ENCODE measurements around the gene SLC22A3. TPM values are rescaled to one million over a fixed set of nuclear protein-coding genes. Genes with fewer than 3 reads are reported as not detected.
"Not testable (repeated sequence)": the region's sequence is repeated elsewhere in the genome, so short reads cannot be mapped to it uniquely, and the experiment has no call there.

Gene SLC22A3
- total RNA-seq, 1 donor from 2014 or later: 1.7 TPM

DNA sequence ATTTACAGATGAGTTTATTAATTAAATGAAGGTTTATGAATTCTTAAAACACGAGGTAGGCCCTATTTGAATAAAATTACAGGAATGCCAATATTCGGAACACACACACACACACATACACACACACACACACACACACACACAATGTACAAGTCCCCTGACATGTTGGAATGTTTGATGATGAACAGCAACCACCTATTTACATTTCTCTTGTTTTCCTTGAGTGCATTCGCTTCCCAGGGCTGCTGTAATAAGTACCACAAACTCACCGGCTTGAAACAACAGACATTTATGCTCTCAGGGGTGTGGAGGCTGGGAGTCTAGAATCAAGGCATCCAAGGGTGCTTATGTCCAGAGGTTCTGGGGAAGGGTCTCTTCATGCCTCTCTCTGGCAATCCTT lies 90.3 kb downstream of the SLC22A3 start:
- no peaks in the 10 kb centered on the region for H3K9me3 Mint-ChIP-seq (ENCODE audit: low read depth)
- no peaks in the 10 kb centered on the region for H3K36me3 Mint-ChIP-seq (ENCODE audit: insufficient read depth)
- no peak for DNase-seq (ENCODE audit: low spot score, unreplicated experiment)
- TF ChIP-seq, protein P1, sequence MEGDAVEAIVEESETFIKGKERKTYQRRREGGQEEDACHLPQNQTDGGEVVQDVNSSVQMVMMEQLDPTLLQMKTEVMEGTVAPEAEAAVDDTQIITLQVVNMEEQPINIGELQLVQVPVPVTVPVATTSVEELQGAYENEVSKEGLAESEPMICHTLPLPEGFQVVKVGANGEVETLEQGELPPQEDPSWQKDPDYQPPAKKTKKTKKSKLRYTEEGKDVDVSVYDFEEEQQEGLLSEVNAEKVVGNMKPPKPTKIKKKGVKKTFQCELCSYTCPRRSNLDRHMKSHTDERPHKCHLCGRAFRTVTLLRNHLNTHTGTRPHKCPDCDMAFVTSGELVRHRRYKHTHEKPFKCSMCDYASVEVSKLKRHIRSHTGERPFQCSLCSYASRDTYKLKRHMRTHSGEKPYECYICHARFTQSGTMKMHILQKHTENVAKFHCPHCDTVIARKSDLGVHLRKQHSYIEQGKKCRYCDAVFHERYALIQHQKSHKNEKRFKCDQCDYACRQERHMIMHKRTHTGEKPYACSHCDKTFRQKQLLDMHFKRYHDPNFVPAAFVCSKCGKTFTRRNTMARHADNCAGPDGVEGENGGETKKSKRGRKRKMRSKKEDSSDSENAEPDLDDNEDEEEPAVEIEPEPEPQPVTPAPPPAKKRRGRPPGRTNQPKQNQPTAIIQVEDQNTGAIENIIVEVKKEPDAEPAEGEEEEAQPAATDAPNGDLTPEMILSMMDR (IDR thresholded peaks at IDR 0.05; ENCODE audit: unreplicated experiment): no peak
- H3K27me3 Mint-ChIP-seq: no peaks in the 10 kb centered on the region
- no peaks in the 10 kb centered on the region for H3K4me1 Mint-ChIP-seq (ENCODE audit: low read depth)
- H3K4me3 Mint-ChIP-seq (ENCODE audit: low read depth): no peak overlapping the region
- no peak overlapping the region for H3K27ac Mint-ChIP-seq

DNA sequence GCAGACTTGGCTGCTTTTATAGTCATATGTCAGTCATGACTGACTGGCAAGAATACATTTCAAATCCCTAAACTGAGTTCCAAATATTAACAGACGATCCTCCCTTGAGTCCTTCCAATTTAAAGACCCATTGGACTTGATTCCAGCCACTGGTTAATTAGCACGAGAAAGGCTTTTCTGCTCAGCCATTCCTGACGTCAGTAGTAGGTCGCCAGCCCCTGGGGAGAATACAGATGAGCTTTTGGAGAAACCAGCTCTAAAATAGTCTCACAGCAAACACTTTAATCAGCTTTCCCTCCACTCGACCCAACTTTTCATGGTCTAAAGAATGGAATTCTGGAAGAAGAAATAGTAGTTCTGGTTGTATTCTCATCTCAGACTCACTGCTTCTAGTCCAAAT lies 91.6 kb downstream of the SLC22A3 start:
- no peaks in the 10 kb centered on the region for H3K36me3 Mint-ChIP-seq (ENCODE audit: insufficient read depth)
- no peaks in the 10 kb centered on the region for H3K4me1 Mint-ChIP-seq (ENCODE audit: low read depth)
- no peaks in the 10 kb centered on the region for H3K9me3 Mint-ChIP-seq (ENCODE audit: low read depth)
- no peaks in the 10 kb centered on the region for H3K27me3 Mint-ChIP-seq
- H3K4me3 Mint-ChIP-seq (ENCODE audit: low read depth): no peak overlapping the region
- DNase-seq (ENCODE audit: low spot score, unreplicated experiment): no peak
- TF ChIP-seq, protein P1 (IDR thresholded peaks at IDR 0.05; ENCODE audit: unreplicated experiment): no peak
- H3K27ac Mint-ChIP-seq: peak overlapping the region; percentile 63

DNA sequence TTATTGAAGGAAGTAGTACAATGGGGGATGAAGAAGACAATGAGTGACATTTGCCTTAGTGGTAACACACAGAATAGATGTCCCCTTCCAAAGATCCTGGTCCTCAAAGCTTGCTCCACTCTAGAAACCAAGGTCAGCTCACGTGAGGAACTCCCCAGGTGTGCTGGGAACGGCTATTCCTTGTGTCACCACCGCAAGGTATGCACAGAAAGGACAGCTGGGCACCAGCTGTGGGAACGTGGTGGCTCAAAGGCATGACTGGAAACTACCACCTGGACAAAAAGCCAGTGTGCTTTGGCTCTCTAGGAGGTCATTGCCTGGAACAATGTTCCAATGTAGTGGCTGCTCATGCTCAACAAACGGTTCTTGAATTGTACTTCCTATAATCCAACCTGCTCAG lies 94.0 kb downstream of the SLC22A3 start:
- Mint-ChIP-seq H3K36me3 (ENCODE audit: insufficient read depth) (no peaks in the 10 kb centered on the region), H3K27me3 (no peaks in the 10 kb centered on the region), H3K4me1 (ENCODE audit: low read depth) (no peaks in the 10 kb centered on the region), H3K4me3 (ENCODE audit: low read depth) (no peak overlapping the region), H3K27ac (no peak overlapping the region), H3K9me3 (ENCODE audit: low read depth) (no peaks in the 10 kb centered on the region)
- DNase-seq (ENCODE audit: low spot score, unreplicated experiment): no peak
- TF ChIP-seq, protein P1 (IDR thresholded peaks at IDR 0.05; ENCODE audit: unreplicated experiment): no peak

DNA sequence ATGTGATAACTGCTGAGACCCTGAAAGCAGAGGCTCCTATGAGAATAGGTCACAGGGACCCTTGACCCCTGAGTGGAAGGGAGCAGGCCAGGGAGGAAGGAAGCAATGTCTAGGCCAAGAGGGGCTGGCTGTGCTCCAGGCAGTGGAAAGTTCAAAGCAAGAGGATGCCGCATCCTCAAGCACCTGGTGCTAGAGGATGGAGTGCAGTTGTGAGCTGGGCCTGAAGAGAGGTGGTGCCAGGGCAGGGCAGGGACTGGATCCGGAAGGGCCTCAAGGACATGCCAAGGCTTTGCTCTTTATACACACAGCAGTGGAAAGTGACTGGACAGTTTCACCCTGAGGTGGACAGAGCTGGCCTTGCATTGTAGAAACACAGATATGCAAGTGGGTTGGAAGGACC lies 97.0 kb downstream of the SLC22A3 start:
- Mint-ChIP-seq H3K4me1 (ENCODE audit: low read depth) (no peaks in the 10 kb centered on the region), H3K9me3 (ENCODE audit: low read depth) (peaks cover 4% of the 10 kb centered on the region), H3K27me3 (no peaks in the 10 kb centered on the region), H3K36me3 (ENCODE audit: insufficient read depth) (peaks cover 3% of the 10 kb centered on the region), H3K4me3 (ENCODE audit: low read depth) (no peak overlapping the region), H3K27ac (no peak overlapping the region)
- TF ChIP-seq, protein P1 (IDR thresholded peaks at IDR 0.05; ENCODE audit: unreplicated experiment): no peak
- DNase-seq (ENCODE audit: low spot score, unreplicated experiment): no peak

DNA sequence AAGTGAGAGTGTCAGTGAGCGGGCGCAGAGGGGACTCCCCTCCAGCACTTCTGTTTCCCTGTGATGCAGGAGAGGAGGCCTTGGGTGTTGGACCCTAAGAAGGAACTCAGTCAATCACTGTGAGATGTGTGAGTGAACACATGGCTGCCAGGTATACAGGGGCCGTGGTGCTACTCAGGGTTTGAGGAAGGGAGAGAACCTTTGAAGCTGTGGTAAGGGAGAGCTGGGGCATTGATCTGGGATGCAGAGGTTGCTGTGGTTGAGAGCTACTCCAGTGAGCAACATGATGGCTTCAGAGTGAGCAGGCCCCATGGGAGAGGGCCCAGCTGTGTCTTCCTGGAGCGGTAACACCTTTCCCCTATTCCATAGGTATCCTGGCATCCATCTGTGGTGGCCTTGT lies 99.2 kb downstream of the SLC22A3 start:
- DNase-seq (ENCODE audit: low spot score, unreplicated experiment): no peak
- Mint-ChIP-seq H3K9me3 (ENCODE audit: low read depth) (peaks cover 4% of the 10 kb centered on the region), H3K27ac (no peak overlapping the region), H3K4me1 (ENCODE audit: low read depth) (no peaks in the 10 kb centered on the region), H3K36me3 (ENCODE audit: insufficient read depth) (peaks cover 3% of the 10 kb centered on the region), H3K4me3 (ENCODE audit: low read depth) (no peak overlapping the region), H3K27me3 (no peaks in the 10 kb centered on the region)
- TF ChIP-seq, protein P1 (IDR thresholded peaks at IDR 0.05; ENCODE audit: unreplicated experiment): no peak

DNA sequence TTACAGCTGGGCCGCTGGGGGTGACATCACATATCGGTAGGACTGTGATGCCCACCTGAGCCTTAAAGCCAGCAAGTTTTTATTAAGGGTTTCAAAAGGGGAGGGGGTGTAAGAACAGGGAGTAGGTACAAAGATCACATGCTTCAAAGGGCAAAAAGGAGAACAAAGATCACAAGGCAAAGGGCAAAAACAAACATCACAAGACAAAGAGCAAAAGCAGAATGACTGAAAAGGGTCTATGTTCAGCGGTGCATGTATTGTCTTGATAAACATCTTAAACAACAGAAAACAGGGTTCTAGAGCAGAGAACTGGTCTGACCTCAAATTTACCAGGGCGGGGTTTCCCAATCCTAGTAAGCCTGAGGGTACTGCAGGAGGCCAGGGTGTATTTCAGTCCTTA lies 101.6 kb downstream of the SLC22A3 start:
- H3K4me1 Mint-ChIP-seq (ENCODE audit: low read depth); H3K27me3 Mint-ChIP-seq; H3K27ac Mint-ChIP-seq; H3K36me3 Mint-ChIP-seq (ENCODE audit: insufficient read depth); H3K4me3 Mint-ChIP-seq (ENCODE audit: low read depth); DNase-seq (ENCODE audit: low spot score, unreplicated experiment); H3K9me3 Mint-ChIP-seq (ENCODE audit: low read depth): not testable (repeated sequence)

Data from progenitor cell of endocrine pancreas (in vitro differentiated cells).